ENCODE data around the gene CXXC5. TPM values are rescaled to one million over a fixed set of nuclear protein-coding genes. Genes with fewer than 3 reads are reported as not detected.

Gene CXXC5
- total RNA-seq, 2 experiments from 2014 or later, result 1.2 to 1.7 TPM

- Mint-ChIP-seq H3K36me3 (ENCODE audit: low read depth) (no peaks in the 10 kb centered on the region), H3K9me3 (no peaks in the 10 kb centered on the region), H3K4me1 (ENCODE audit: low read depth) (peaks cover 11% of the 10 kb centered on the region), H3K27ac (no peak overlapping the region), H3K4me3 (no peak overlapping the region), H3K27me3 (ENCODE audit: low read depth) (peaks cover 14% of the 10 kb centered on the region)
- CTCF ChIA-PET, result interaction anchor here (1.6 to 2.6 kb wide), 2 partner anchors 9 to 67 kb away, joined by 6 to 12 read pairs; no protein-coding TSS in a partner anchor
- intact Hi-C loops (cut with micrococcal nuclease), result no loop called here
- DNase-seq, result no peak
Measured at GRCh38 chr5:139699351-139699750, 51.2 kb downstream of the CXXC5 start.

DNA sequence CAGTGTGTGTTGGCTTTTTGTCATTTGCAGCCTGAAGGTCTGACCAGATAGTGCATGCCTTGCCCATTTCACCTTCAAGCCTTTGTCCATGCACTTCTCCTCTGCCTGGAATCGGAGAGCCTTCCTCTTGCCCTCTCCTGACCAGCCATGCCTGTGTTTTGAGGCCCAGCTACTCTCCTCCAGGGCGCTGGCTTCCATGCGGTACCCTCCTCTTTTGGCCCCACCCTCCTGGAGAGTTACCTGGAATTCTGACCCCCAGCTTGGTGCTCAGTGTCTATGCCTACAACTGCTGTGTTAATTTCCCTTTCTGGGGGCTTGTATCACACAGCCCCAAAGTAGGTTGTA is 52.5 kb downstream of the CXXC5 start:
- no peaks in the 10 kb centered on the region for H3K9me3 Mint-ChIP-seq
- intact Hi-C loops (cut with micrococcal nuclease), result no loop called here
- H3K36me3 Mint-ChIP-seq (ENCODE audit: low read depth), result no peaks in the 10 kb centered on the region
- H3K27ac Mint-ChIP-seq, result no peak overlapping the region
- peaks cover 11% of the 10 kb centered on the region for H3K4me1 Mint-ChIP-seq (ENCODE audit: low read depth)
- no peak overlapping the region for H3K4me3 Mint-ChIP-seq
- H3K27me3 Mint-ChIP-seq (ENCODE audit: low read depth), result peaks cover 14% of the 10 kb centered on the region
- no peak for DNase-seq
- CTCF ChIA-PET, result interaction anchor here (0.6 to 2.6 kb wide), 4 partner anchors 10 to 66 kb away, joined by 3 to 12 read pairs (median 6); partner anchors contain the start of gene CXXC5

GRCh38 chr5:139701056-139701741 is 53.0 kb downstream of the CXXC5 start:
- DNase-seq, result no peak
- H3K4me1 Mint-ChIP-seq (ENCODE audit: low read depth), result peaks cover 11% of the 10 kb centered on the region

DNA sequence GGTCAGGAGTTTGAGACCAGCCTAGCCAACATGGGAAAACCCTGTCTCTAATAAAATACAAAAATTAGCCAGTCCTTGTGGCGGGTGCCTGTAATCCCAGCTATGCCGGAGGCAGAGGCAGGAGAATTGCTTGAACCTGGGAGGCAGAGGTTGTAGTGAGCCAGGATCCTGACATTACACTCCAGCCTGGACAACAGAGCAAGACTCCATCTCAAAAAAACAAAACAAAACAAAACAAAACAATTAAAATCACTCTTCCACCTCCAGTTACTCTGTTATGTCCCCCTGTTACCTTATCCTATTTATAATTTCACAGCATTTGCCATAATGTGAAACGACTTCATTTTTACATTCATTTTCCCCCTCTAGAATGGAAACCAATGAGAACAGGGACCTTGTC is 54.4 kb downstream of the CXXC5 start:
- Mint-ChIP-seq H3K27ac (no peak overlapping the region), H3K4me1 (ENCODE audit: low read depth) (peaks cover 7% of the 10 kb centered on the region)
- CTCF ChIA-PET, result no interaction called here

More at GRCh38 chr5:139701056-139701741, 53.0 kb downstream of the CXXC5 start:
- Mint-ChIP-seq H3K36me3 (ENCODE audit: low read depth) (no peaks in the 10 kb centered on the region), H3K4me3 (no peak overlapping the region), H3K27me3 (ENCODE audit: low read depth) (peaks cover 14% of the 10 kb centered on the region), H3K27ac (no peak overlapping the region), H3K9me3 (no peaks in the 10 kb centered on the region)
- CTCF ChIA-PET, result interaction anchor here (0.6 to 2.6 kb wide), 4 partner anchors 10 to 65 kb away, joined by 3 to 12 read pairs (median 6); partner anchors contain the start of gene CXXC5
- intact Hi-C loops (cut with micrococcal nuclease), result no loop called here

DNA sequence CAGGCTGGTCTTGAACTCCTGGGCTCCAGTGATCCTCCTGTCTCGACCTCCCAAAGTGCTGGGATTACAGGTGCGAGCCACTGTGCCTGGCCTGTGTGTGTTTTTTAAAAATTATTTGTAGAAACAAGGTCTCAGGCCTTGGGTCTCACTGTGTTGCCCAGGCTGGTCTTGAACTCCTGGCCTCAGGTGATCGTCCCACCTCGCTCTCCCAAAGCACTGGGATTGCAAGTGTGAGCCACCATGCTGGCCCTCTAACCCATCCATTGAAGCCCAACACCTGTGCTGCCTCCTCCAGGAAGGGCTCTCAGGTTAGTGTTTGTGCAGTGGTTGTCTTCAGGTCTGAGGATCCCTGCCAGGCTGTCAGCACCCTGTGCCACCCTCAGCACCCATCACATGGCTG is 56.6 kb downstream of the CXXC5 start:
- no peaks in the 10 kb centered on the region for H3K36me3 Mint-ChIP-seq (ENCODE audit: low read depth)
- no peaks in the 10 kb centered on the region for H3K9me3 Mint-ChIP-seq
- H3K27ac Mint-ChIP-seq, result no peak overlapping the region
- intact Hi-C loops (cut with micrococcal nuclease), result no loop called here
- peaks cover 3% of the 10 kb centered on the region for H3K4me1 Mint-ChIP-seq (ENCODE audit: low read depth)
- no peak overlapping the region for H3K4me3 Mint-ChIP-seq
- peaks cover 7% of the 10 kb centered on the region for H3K27me3 Mint-ChIP-seq (ENCODE audit: low read depth)
- no peak for DNase-seq
- CTCF ChIA-PET, result interaction anchor here (1.3 kb wide), 1 partner anchor 69 kb away, joined by 4 read pairs; no protein-coding TSS in a partner anchor

More for the DNA sequence above, 54.4 kb downstream of the CXXC5 start:
- H3K4me3 Mint-ChIP-seq, result no peak overlapping the region
- intact Hi-C loops (cut with micrococcal nuclease), result no loop called here
- peaks cover 10% of the 10 kb centered on the region for H3K27me3 Mint-ChIP-seq (ENCODE audit: low read depth)
- DNase-seq, result no peak
- H3K36me3 Mint-ChIP-seq (ENCODE audit: low read depth), result no peaks in the 10 kb centered on the region
- no peaks in the 10 kb centered on the region for H3K9me3 Mint-ChIP-seq

DNA sequence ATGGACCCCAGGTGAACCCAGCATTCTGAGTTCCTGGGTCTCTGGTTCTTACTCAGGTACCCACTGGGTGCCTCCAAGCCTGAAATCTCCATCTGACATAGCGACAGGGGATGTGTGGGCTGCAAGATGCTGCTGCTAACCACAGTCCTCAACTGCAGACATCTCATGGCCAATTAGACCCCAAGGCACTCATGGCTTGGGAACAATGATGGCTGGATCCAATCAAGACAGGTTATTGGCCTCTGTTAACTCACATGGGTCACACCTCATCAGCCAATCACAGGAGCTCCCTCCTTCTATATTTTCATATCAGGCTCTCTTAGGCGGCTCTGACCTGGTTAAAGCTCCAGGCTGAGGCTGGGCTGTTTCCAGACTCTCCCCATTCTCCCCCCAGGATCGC is 57.0 kb downstream of the CXXC5 start:
- Mint-ChIP-seq H3K36me3 (ENCODE audit: low read depth) (no peaks in the 10 kb centered on the region), H3K27ac (no peak overlapping the region), H3K27me3 (ENCODE audit: low read depth) (peaks cover 7% of the 10 kb centered on the region), H3K9me3 (no peaks in the 10 kb centered on the region), H3K4me3 (no peak overlapping the region), H3K4me1 (ENCODE audit: low read depth) (peaks cover 5% of the 10 kb centered on the region)
- CTCF ChIA-PET, result interaction anchor here (0.6 to 1.3 kb wide), 2 partner anchors 57 to 69 kb away, joined by 3 to 4 read pairs; partner anchors contain the start of gene CXXC5
- intact Hi-C loops (cut with micrococcal nuclease), result no loop called here
- no peak for DNase-seq

DNA sequence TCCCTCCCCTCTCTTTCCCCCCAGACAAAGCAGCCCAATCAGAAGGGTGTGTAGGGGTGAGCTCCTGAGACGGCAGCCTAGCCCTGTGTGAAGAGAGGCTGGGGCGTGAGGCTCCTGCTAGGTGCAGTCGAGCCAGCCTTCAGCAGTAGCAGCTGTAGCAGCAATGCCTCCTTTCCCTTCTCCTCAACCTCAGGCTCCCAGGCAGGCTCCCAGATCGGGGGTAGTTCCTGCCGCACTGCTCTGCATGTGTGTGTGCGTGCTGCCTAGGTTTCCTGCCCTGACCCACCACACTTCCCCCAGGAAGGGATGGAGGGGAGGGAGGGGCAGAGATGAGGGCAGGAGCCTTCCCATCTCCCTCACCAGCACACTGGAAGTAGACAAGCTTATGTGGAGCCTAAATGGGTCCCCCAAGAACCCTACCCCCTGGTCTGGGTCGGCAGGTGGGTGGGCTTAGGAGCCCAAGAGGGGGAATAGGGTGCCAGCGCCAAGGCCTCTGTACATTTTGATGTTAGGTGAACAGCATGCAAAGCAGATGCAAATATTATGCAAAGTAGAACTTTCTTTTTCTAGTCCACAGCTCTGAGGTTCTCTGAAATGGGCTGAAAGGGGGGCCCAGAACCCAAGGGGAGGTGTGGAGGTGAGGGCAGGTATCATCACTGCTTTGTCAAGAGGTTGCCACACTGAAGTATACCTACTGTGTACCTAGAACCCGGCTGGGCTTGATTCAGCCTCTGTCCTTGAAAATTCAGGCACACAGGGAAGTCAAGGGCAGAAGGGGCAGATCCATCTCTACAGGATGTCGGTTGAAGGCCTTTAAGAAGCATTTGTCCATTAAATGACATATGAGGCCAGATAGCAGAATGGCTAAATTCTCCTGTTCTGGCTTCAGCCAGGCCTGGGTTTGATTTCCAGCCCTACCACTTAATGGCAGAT is 57.8 kb downstream of the CXXC5 start:
- no peak overlapping the region for H3K27ac Mint-ChIP-seq
- no peak for DNase-seq
- no peaks in the 10 kb centered on the region for H3K9me3 Mint-ChIP-seq
- no peak overlapping the region for H3K4me3 Mint-ChIP-seq
- H3K36me3 Mint-ChIP-seq (ENCODE audit: low read depth), result no peaks in the 10 kb centered on the region
- CTCF ChIA-PET, result interaction anchor here (0.6 to 1.3 kb wide), 2 partner anchors 58 to 70 kb away, joined by 3 to 4 read pairs; partner anchors contain the start of gene CXXC5
- peaks cover 7% of the 10 kb centered on the region for H3K27me3 Mint-ChIP-seq (ENCODE audit: low read depth)
- intact Hi-C loops (cut with micrococcal nuclease), result no loop called here
- H3K4me1 Mint-ChIP-seq (ENCODE audit: low read depth), result peaks cover 8% of the 10 kb centered on the region

DNA sequence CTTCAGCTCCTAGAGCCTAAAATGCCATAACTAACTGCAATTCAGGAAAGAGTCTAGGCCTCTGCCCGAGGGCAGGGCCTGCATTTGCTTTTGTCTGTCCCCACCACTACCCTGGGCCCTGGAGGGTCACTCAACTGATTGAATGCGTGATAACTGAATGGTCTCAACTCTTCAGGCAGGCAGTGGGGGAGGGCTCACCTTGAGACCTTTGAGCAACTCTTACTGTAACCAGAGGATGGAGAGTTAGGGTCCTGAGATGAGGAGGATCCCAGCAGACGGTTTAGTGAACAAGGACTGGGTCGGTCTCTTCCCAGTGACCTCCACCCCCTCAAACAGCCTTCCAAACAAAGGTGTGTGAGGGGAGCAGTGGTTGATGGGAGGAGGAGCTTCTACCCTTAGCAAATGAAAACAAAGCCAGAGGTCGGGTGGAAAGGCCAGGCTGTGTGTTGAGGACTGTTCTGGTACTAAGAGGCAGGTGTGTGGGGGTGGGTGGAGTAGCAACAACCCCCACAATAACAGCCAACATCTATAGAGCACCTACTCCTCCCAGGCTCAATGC is 59.4 kb downstream of the CXXC5 start:
- H3K27me3 Mint-ChIP-seq (ENCODE audit: low read depth), result peaks cover 4% of the 10 kb centered on the region
- intact Hi-C loops (cut with micrococcal nuclease), result no loop called here
- no peak overlapping the region for H3K4me3 Mint-ChIP-seq
- no peaks in the 10 kb centered on the region for H3K9me3 Mint-ChIP-seq
- no peak overlapping the region for H3K27ac Mint-ChIP-seq
- H3K36me3 Mint-ChIP-seq (ENCODE audit: low read depth), result no peaks in the 10 kb centered on the region
- DNase-seq, result no peak
- H3K4me1 Mint-ChIP-seq (ENCODE audit: low read depth), result peaks cover 10% of the 10 kb centered on the region
- CTCF ChIA-PET, result no interaction called here

DNA sequence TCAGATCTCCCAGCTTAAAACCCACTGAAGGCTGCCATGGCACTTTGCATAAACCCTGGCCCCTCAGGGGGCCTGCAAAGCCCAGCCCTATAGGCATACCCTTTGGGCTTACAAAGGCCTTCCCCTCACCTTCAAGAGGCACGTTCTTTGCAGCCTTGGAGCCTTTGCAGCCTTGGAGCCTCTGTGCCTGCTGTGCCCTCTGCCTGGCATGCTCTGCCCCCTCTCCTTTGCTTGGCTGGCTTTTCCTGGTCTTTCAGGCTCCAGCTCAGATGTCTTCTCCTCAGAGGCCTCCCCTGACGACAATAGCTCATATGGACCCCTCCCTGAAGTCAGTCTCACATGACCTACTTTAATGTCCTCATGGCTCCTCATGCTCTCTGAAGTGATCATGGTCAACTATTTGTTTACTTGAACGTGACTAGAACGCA is 60.3 kb downstream of the CXXC5 start:
- Mint-ChIP-seq H3K4me3 (no peak overlapping the region), H3K4me1 (ENCODE audit: low read depth) (peaks cover 10% of the 10 kb centered on the region), H3K36me3 (ENCODE audit: low read depth) (no peaks in the 10 kb centered on the region), H3K27me3 (ENCODE audit: low read depth) (peaks cover 2% of the 10 kb centered on the region), H3K27ac (no peak overlapping the region), H3K9me3 (no peaks in the 10 kb centered on the region)
- CTCF ChIA-PET, result interaction anchor here (1.1 kb wide), 1 partner anchor 49 kb away, joined by 3 read pairs; no protein-coding TSS in a partner anchor
- DNase-seq, result no peak
- intact Hi-C loops (cut with micrococcal nuclease), result no loop called here

GRCh38 chr5:139708877-139709581 is 60.9 kb downstream of the CXXC5 start:
- no peak for DNase-seq
- intact Hi-C loops (cut with micrococcal nuclease), result no loop called here
- Mint-ChIP-seq H3K4me3 (no peak overlapping the region), H3K27ac (no peak overlapping the region), H3K36me3 (ENCODE audit: low read depth) (no peaks in the 10 kb centered on the region), H3K4me1 (ENCODE audit: low read depth) (peaks cover 10% of the 10 kb centered on the region), H3K27me3 (ENCODE audit: low read depth) (peaks cover 2% of the 10 kb centered on the region), H3K9me3 (no peaks in the 10 kb centered on the region)
- CTCF ChIA-PET, result interaction anchor here (1.1 to 2.0 kb wide), 2 partner anchors 49 to 57 kb away, joined by 3 to 11 read pairs; no protein-coding TSS in a partner anchor

DNA sequence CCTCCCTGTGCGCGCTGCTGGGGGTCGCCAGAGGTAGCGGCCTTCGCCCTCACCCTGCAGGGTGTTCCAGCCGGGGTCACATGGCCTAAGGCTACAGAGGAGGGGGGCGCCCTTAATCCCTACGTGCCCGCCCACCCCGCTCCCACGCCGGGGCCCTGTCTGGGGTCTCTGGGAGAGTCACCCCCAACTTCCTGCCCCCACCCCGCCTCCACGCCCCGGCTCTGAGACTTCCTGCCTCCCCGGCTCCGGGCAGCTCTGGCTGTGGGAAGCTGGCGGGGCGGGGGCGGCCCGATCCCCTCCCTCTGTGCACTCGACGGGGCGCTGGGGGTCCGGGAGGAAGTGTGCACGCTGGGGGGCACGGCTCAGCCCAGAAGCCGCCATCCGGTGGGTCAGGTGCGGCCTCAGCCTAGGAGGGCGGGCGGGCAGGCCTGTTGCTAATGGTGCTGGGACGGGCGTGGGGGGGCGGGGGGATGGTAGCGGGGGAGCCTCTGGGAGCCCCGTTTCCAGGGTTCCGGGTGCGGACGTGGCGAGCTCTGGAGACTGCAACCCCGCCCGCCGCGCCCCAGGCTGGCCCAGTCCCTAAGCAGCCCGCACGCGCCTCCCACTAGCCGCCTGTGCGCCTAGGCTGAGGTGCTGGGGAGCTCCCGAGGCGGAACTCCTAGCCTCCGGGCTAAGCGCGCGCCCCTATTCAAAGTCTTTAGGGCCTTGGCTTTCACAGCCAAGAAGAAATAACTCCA is 61.6 kb downstream of the CXXC5 start:
- CTCF ChIA-PET, result interaction anchor here (1.2 to 2.5 kb wide), 6 partner anchors 19 to 260 kb away, joined by 3 to 12 read pairs (median 4); no protein-coding TSS in a partner anchor
- no peak for DNase-seq
- Mint-ChIP-seq H3K27me3 (ENCODE audit: low read depth) (peaks cover 2% of the 10 kb centered on the region), H3K27ac (no peak overlapping the region), H3K4me3 (peak overlapping the region; percentile 46), H3K4me1 (ENCODE audit: low read depth) (peaks cover 10% of the 10 kb centered on the region), H3K9me3 (no peaks in the 10 kb centered on the region), H3K36me3 (ENCODE audit: low read depth) (no peaks in the 10 kb centered on the region)
- intact Hi-C loops (cut with micrococcal nuclease), result loop anchor here (2.0 to 5.0 kb wide), 3 partner anchors 37 to 132 kb away; no protein-coding TSS in a partner anchor
